Endothelial cell of umbilical vein (primary cell): ENCODE data around the gene ZBTB34. TPM values are rescaled to one million over a fixed set of nuclear protein-coding genes. Genes with fewer than 3 reads are reported as not detected.

Experiments
- BruUV-seq: library from RNA; stranded (reverse); fragments of 400-500 nt; replicated peaks from 2 replicates; lab custom pipeline; 2021; lab: Mats Ljungman, UMichigan
- CTCF ChIA-PET: fragments of 300-600, 350-600 bp; sonication (Branson Sonifier 250); formaldehyde crosslinking; loops from one replicate; lab custom pipeline; 2021; ENCODE audit warnings: antibody characterized with exemption, inconsistent platforms; lab: Charles Lee
- POLR2A ChIA-PET: fragments of 300-600, 350-600 bp; sonication (Branson Sonifier 250); formaldehyde crosslinking; loops from one replicate; lab custom pipeline; 2021; ENCODE audit warnings: antibody characterized with exemption, inconsistent platforms; lab: Charles Lee
- DNase-seq: peaks from one replicate; pipeline ENCODE4 v3.0.0-alpha.2; 2011; ENCODE audit warnings: low read depth, low spot score
- FAIRE-seq: peaks from 2 replicates; lab custom pipeline; 2011; peaks lifted over from hg19 to GRCh38; lab: Jason Lieb, UNC
- H2AFZ ChIP-seq: 2 replicates; pipeline ENCODE4 v1.6.0; 2012; ENCODE audit warnings: low read depth, low read length, control low read depth, inconsistent platforms
- H3K27ac ChIP-seq: 2 replicates; pipeline ENCODE4 v1.5.1; 2011; ENCODE audit warnings: low read depth, mild to moderate bottlenecking, control low read depth, low read length, moderate library complexity; ENCODE audit not compliant: insufficient read depth
- H3K27me3 ChIP-seq, 2 experiments: 2 replicates each; pipeline versions ENCODE4 v1.6.0 to v1.6.1; 2011; ENCODE audit warnings: low read length in 2 of 2, mixed read lengths in 1 of 2; ENCODE audit not compliant: control insufficient read depth in 2 of 2, insufficient read depth in 2 of 2
- H3K36me3 ChIP-seq, 2 experiments: 2 replicates in 1 of 2; 3 replicates in 1 of 2; pipeline ENCODE4 v1.5.1; 2011; ENCODE audit warnings: low read length in 2 of 2, mild to moderate bottlenecking in 1 of 2, moderate library complexity in 1 of 2; ENCODE audit not compliant: control insufficient read depth in 2 of 2, insufficient read depth in 2 of 2; ENCODE audit errors: extremely low read depth in 1 of 2
- H3K4me1 ChIP-seq: 3 replicates; pipeline ENCODE4 v1.5.1; 2011; ENCODE audit warnings: mild to moderate bottlenecking, low read length; ENCODE audit not compliant: control insufficient read depth, insufficient read depth; ENCODE audit errors: extremely low read depth
- H3K4me2 ChIP-seq: 2 replicates; pipeline ENCODE4 v1.6.1; 2011; ENCODE audit warnings: low read length, control low read depth, mixed read lengths; ENCODE audit not compliant: insufficient read depth
- H3K4me3 ChIP-seq, 3 experiments: fragments of 200-600 bp in 1 of 3; sonication (generic), shearing (Covaris generic) in 1 of 3; replicated peaks in 1 of 3; 2 replicates each; pipeline ENCODE4 v1.5.1; 2011 to 2016; ENCODE audit warnings: control low read depth in 3 of 3, low read length in 3 of 3, mild to moderate bottlenecking in 2 of 3, inconsistent platforms in 1 of 3, low read depth in 1 of 3, moderate library complexity in 1 of 3; ENCODE audit not compliant: insufficient read depth in 1 of 3
- H3K79me2 ChIP-seq: 2 replicates; pipeline ENCODE4 v1.6.0; 2012; ENCODE audit warnings: low read length, inconsistent platforms; ENCODE audit not compliant: control insufficient read depth, insufficient read depth
- H3K9ac ChIP-seq: replicated peaks from 2 replicates; pipeline ENCODE3; 2011; ENCODE audit warnings: low read length, control low read depth; ENCODE audit not compliant: insufficient read depth; ENCODE audit errors: extremely low read depth
- H3K9me1 ChIP-seq: replicated peaks from 3 replicates; pipeline ENCODE4 v1.6.0; 2011; ENCODE audit warnings: mild to moderate bottlenecking, low read length; ENCODE audit not compliant: control insufficient read depth, insufficient read depth; ENCODE audit errors: extremely low read depth
- H3K9me3 ChIP-seq: replicated peaks from 2 replicates; pipeline ENCODE4 v1.5.1; 2012; ENCODE audit warnings: low read length, inconsistent platforms; ENCODE audit not compliant: control insufficient read depth, insufficient read depth
- H4K20me1 ChIP-seq: replicated peaks from 2 replicates; pipeline ENCODE3; 2011; ENCODE audit warnings: mild to moderate bottlenecking, low read length; ENCODE audit not compliant: control insufficient read depth, insufficient read depth; ENCODE audit errors: extremely low read depth
- CTCF ChIP-seq, 2 donors: IDR thresholded peaks; 1 replicate in 1 of 2; 2 replicates in 1 of 2; pipeline ENCODE4 v1.5.1; 2011; ENCODE audit warnings: low read length in 2 of 2, mild to moderate bottlenecking in 2 of 2, moderate library complexity in 2 of 2, control low read depth in 1 of 2, inconsistent platforms in 1 of 2, low read depth in 1 of 2; ENCODE audit not compliant: insufficient read depth in 1 of 2; ENCODE audit errors: extremely low read depth in 1 of 2
- EZH2 ChIP-seq: IDR thresholded peaks from 2 replicates; pipeline ENCODE4 v1.6.1; 2012; ENCODE audit warnings: borderline replicate concordance, low read depth, mild to moderate bottlenecking, moderate library complexity, low read length, inconsistent platforms; ENCODE audit not compliant: severe bottlenecking
- FOS ChIP-seq: IDR thresholded peaks from 2 replicates; pipeline ENCODE4 v1.6.1; 2011; ENCODE audit warnings: mild to moderate bottlenecking, low read length, moderate library complexity, borderline replicate concordance; ENCODE audit not compliant: insufficient read depth
- GATA2 ChIP-seq: IDR thresholded peaks from 2 replicates; pipeline ENCODE4 v1.7.0; 2011; ENCODE audit warnings: low read depth, mild to moderate bottlenecking, moderate library complexity, mixed read lengths, low read length; ENCODE audit not compliant: insufficient read length, insufficient read depth
- JUN ChIP-seq: IDR thresholded peaks from 2 replicates; pipeline ENCODE4 v1.6.1; 2011; ENCODE audit warnings: borderline replicate concordance, low read depth; ENCODE audit not compliant: insufficient read length, insufficient read depth
- MYC ChIP-seq: IDR thresholded peaks from one replicate; pipeline ENCODE4 v1.6.1; 2011; ENCODE audit warnings: mild to moderate bottlenecking, low read depth, low read length
- POLR2A ChIP-seq: IDR thresholded peaks from 2 replicates; pipeline ENCODE4 v1.6.1; 2012; ENCODE audit warnings: low read depth, mild to moderate bottlenecking, control low read depth, low read length
- POLR2AphosphoS5 ChIP-seq: IDR thresholded peaks from 2 replicates; pipeline ENCODE4 v1.6.1; 2012; ENCODE audit warnings: low read depth, mild to moderate bottlenecking, control low read depth, low read length, moderate library complexity; ENCODE audit not compliant: insufficient read depth
- dilution Hi-C: fragments of 300-500 bp; cut with MboI; formaldehyde crosslinking; loops from one replicate; pipeline ENCODE4 v1.15.0; 2019; ENCODE audit warnings: low sequenced_read_pairs; ENCODE audit not compliant: extremely low pct_ligation_motif_present
- intact Hi-C: fragments of 100-400 bp; cut with micrococcal nuclease; formaldehyde crosslinking; loops from one replicate; pipeline ENCODE4 v1.10.0; 2022
- polyA plus RNA-seq, 4 experiments: library from polyadenylated mRNA; depleted of rRNA in 3 of 4; stranded (reverse) in 3 of 4; unstranded in 1 of 4; fragments of >200 nt; gene quantifications; 2 replicates each; pipeline versions ENCODE4 v1.2.1 to v1.2.3, GENCODE V29; 2011 to 2012; ENCODE audit warnings: missing spikeins in 1 of 4
- total RNA-seq: library from RNA; stranded (reverse); gene quantifications from 2 replicates; pipeline ENCODE4 v1.2.3, GENCODE V29; 2021
- TF ChIP-seq, protein P1 (sequence below): IDR thresholded peaks from 2 replicates; pipeline ENCODE4 v1.6.1; 2011; ENCODE audit not compliant: insufficient read depth, insufficient read length

ZBTB34 gene
- total and polyA plus RNA-seq, 2 donors (not counting 3 experiments of a cell fraction or from before 2014, with no cell fraction given) = 4.0 to 9.6 TPM

- DNase-seq = no peak
- H3K27ac ChIP-seq = no peak overlapping the region
- peaks cover 2% of the 10 kb centered on the region for H3K9me3 ChIP-seq
- no peaks in the 10 kb centered on the region for H3K9me1 ChIP-seq
- no peak for FAIRE-seq
- TF ChIP-seq EZH2 = no peak
- no peak for TF ChIP-seq FOS
- TF ChIP-seq, protein P1, sequence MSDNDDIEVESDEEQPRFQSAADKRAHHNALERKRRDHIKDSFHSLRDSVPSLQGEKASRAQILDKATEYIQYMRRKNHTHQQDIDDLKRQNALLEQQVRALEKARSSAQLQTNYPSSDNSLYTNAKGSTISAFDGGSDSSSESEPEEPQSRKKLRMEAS = no peak
- no peak for TF ChIP-seq POLR2AphosphoS5
- no peak for TF ChIP-seq JUN
- no peak for TF ChIP-seq MYC
- no peak for TF ChIP-seq CTCF (IDR thresholded peaks at IDR 0.05; ENCODE audit: extremely low read depth in 1 of 2, insufficient read depth in 1 of 2, low read depth in 1 of 2, low read length in 2 of 2)
- no peak for TF ChIP-seq POLR2A
- no peak for TF ChIP-seq GATA2
- intact Hi-C loops (no loop called here), dilution Hi-C loops (no loop called here)
- no TSS peak for BruUV-seq
- peaks cover 53% of the 10 kb centered on the region for H3K79me2 ChIP-seq
- H3K36me3 ChIP-seq = peaks cover 0 to 5% of the 10 kb centered on the region in 2 experiments
- H3K4me1 ChIP-seq = no peaks in the 10 kb centered on the region
- POLR2A ChIA-PET = no interaction called here
- no peak overlapping the region for H2AFZ ChIP-seq
- H3K4me2 ChIP-seq = no peak overlapping the region
- H3K27me3 ChIP-seq = no peaks in the 10 kb centered on the region
- no peaks in the 10 kb centered on the region for H4K20me1 ChIP-seq
- no peak overlapping the region for H3K4me3 ChIP-seq
- H3K9ac ChIP-seq = no peak overlapping the region
- CTCF ChIA-PET = no interaction called here
These were observed 41.0 kb upstream of the ZBTB34 start for GRCh38 chr9:126819482-126819881.
